Measurements from ENCODE around the gene UBA3. TPM values are rescaled to one million over a fixed set of nuclear protein-coding genes. Genes with fewer than 3 reads are reported as not detected.

The UBA3 gene
- total RNA-seq, 2 donors from 2014 or later = 74.6 to 76.6 TPM

GRCh38 chr3:69119681-69120080 is 39.5 kb upstream of the UBA3 start:
- Histone ChIP-seq H3K36me3 (ENCODE audit: control insufficient read depth, insufficient read depth, low read length) (no peaks in the 10 kb centered on the region), H3K27me3 (ENCODE audit: control insufficient read depth, insufficient read depth, low read length, poor library complexity, severe bottlenecking) (no peaks in the 10 kb centered on the region), H3K9ac (ENCODE audit: extremely low read depth, low read length, poor library complexity, severe bottlenecking) (no peak overlapping the region), H3K4me3 (ENCODE audit: low read length) (no peak overlapping the region), H3K4me1 (ENCODE audit: control insufficient read depth, insufficient read depth, low read length) (no peaks in the 10 kb centered on the region), H3K9me3 (ENCODE audit: control insufficient read depth, low read length) (no peaks in the 10 kb centered on the region), H3K27ac (ENCODE audit: low read depth, low read length) (no peak overlapping the region)
- H3K27me3 Mint-ChIP-seq (ENCODE audit: insufficient read depth) = no peaks in the 10 kb centered on the region
- no peak overlapping the region for H3K4me3 Mint-ChIP-seq
- no peaks in the 10 kb centered on the region for H3K4me1 Mint-ChIP-seq
- TF ChIP-seq CTCF (conservative IDR thresholded peaks at IDR 0.05) = no peak
- H3K36me3 Mint-ChIP-seq (ENCODE audit: low read depth) = no peaks in the 10 kb centered on the region
- H3K9me3 Mint-ChIP-seq = no peaks in the 10 kb centered on the region
- WGBS, 2 experiments (ENCODE audit: insufficient coverage in 1 of 2, insufficient read length in 1 of 2) = 90 to 92% methylated on average over 4 to 5 of the region's 5 CpGs
- no peak overlapping the region for H3K27ac Mint-ChIP-seq
- DNase-seq = no peak

GRCh38 chr3:69119138-69119537 is 39.0 kb upstream of the UBA3 start:
- no peak for DNase-seq
- H3K9me3 Mint-ChIP-seq = no peaks in the 10 kb centered on the region
- no peaks in the 10 kb centered on the region for H3K4me1 Mint-ChIP-seq
- Histone ChIP-seq H3K4me3 (ENCODE audit: low read length) (no peak overlapping the region), H3K36me3 (ENCODE audit: control insufficient read depth, insufficient read depth, low read length) (no peaks in the 10 kb centered on the region), H3K27ac (ENCODE audit: low read depth, low read length) (no peak overlapping the region), H3K4me1 (ENCODE audit: control insufficient read depth, insufficient read depth, low read length) (no peaks in the 10 kb centered on the region), H3K9ac (ENCODE audit: extremely low read depth, low read length, poor library complexity, severe bottlenecking) (no peak overlapping the region), H3K27me3 (ENCODE audit: control insufficient read depth, insufficient read depth, low read length, poor library complexity, severe bottlenecking) (no peaks in the 10 kb centered on the region), H3K9me3 (ENCODE audit: control insufficient read depth, low read length) (no peaks in the 10 kb centered on the region)
- TF ChIP-seq CTCF (conservative IDR thresholded peaks at IDR 0.05) = no peak
- H3K4me3 Mint-ChIP-seq = no peak overlapping the region
- H3K27me3 Mint-ChIP-seq (ENCODE audit: insufficient read depth) = no peaks in the 10 kb centered on the region
- WGBS, 2 experiments (ENCODE audit: insufficient coverage in 1 of 2, insufficient read length in 1 of 2) = 86 to 90% methylated on average over 4 to 6 of the region's 6 CpGs
- H3K36me3 Mint-ChIP-seq (ENCODE audit: low read depth) = no peaks in the 10 kb centered on the region
- no peak overlapping the region for H3K27ac Mint-ChIP-seq

- Histone ChIP-seq H3K36me3 (ENCODE audit: control insufficient read depth, insufficient read depth, low read length) (no peaks in the 10 kb centered on the region), H3K9me3 (ENCODE audit: control insufficient read depth, low read length) (no peaks in the 10 kb centered on the region), H3K4me3 (ENCODE audit: low read length) (no peak overlapping the region), H3K4me1 (ENCODE audit: control insufficient read depth, insufficient read depth, low read length) (no peaks in the 10 kb centered on the region), H3K27ac (ENCODE audit: low read depth, low read length) (no peak overlapping the region), H3K9ac (ENCODE audit: extremely low read depth, low read length, poor library complexity, severe bottlenecking) (no peak overlapping the region), H3K27me3 (ENCODE audit: control insufficient read depth, insufficient read depth, low read length, poor library complexity, severe bottlenecking) (no peaks in the 10 kb centered on the region)
- no peaks in the 10 kb centered on the region for H3K27me3 Mint-ChIP-seq (ENCODE audit: insufficient read depth)
- H3K9me3 Mint-ChIP-seq = no peaks in the 10 kb centered on the region
- H3K4me3 Mint-ChIP-seq = no peak overlapping the region
- no peaks in the 10 kb centered on the region for H3K4me1 Mint-ChIP-seq
- no peaks in the 10 kb centered on the region for H3K36me3 Mint-ChIP-seq (ENCODE audit: low read depth)
- H3K27ac Mint-ChIP-seq = no peak overlapping the region
- TF ChIP-seq CTCF (conservative IDR thresholded peaks at IDR 0.05) = no peak
- WGBS, 2 experiments (ENCODE audit: insufficient coverage in 1 of 2, insufficient read length in 1 of 2) = 93 to 96% methylated on average over 7 to 12 of the region's 12 CpGs
- DNase-seq = no peak
These were observed 38.4 kb upstream of the UBA3 start for GRCh38 chr3:69118555-69118954.

Data from endodermal cell (in vitro differentiated cells).